Gastroesophageal sphincter (tissue), 4 donors: ENCODE results near the gene PCBP3. TPM values are rescaled to one million over a fixed set of nuclear protein-coding genes. Genes with fewer than 3 reads are reported as not detected.
A peak's percentile ranks its signal among the peaks of the same experiment; 100 is the strongest.

Source experiments
- ATAC-seq: fragments of 150-250 bp; one replicate; pipeline ENCODE4 v1.9.1; 2016; ENCODE audit warnings: mild to moderate bottlenecking, moderate library complexity
- H3K27ac ChIP-seq, 4 donors: fragments of 200-600 bp; sonication (generic) in 3 of 4; 1 replicate in 3 of 4; 2 replicates in 1 of 4; pipeline ENCODE4 v1.5.1; 2016 to 2019
- H3K27me3 ChIP-seq: fragments of 200-600 bp; sonication (generic); one replicate; pipeline ENCODE4 v1.5.1; 2019
- H3K36me3 ChIP-seq, 2 donors: fragments of 200-600 bp; sonication (generic); one replicate each; pipeline ENCODE4 v1.5.1; 2019; ENCODE audit warnings: control low read depth in 1 of 2
- H3K4me1 ChIP-seq, 3 donors: fragments of 200-600 bp; sonication (generic); 1 replicate in 2 of 3; 2 replicates in 1 of 3; pipeline ENCODE4 v1.5.1; 2016 to 2019; ENCODE audit warnings: control low read depth in 2 of 3
- H3K4me3 ChIP-seq, 2 donors: fragments of 200-600 bp; sonication (generic); one replicate each; pipeline ENCODE4 v1.5.1; 2019; ENCODE audit warnings: mild to moderate bottlenecking in 1 of 2, moderate library complexity in 1 of 2
- H3K9me3 ChIP-seq, 3 donors: fragments of 200-600 bp; sonication (generic); one replicate each; pipeline ENCODE4 v1.5.1; 2017 to 2019; ENCODE audit warnings: control low read depth in 2 of 3
- CTCF ChIP-seq, 4 experiments: fragments of 200-600 bp in 2 of 4; fragments of 450-650 bp in 2 of 4; sonication (generic) in 1 of 4; IDR thresholded peaks; one replicate each; pipeline ENCODE4 v1.5.1; 2017 to 2019; ENCODE audit warnings: antibody characterized with exemption in 4 of 4, mild to moderate bottlenecking in 2 of 4, moderate library complexity in 2 of 4
- EP300 ChIP-seq: sonication (generic); formaldehyde crosslinking; IDR thresholded peaks from one replicate; pipeline ENCODE4 v1.6.1; 2017; ENCODE audit warnings: antibody characterized with exemption, mild to moderate bottlenecking
- POLR2A ChIP-seq, 2 donors: fragments of 450-650 bp; IDR thresholded peaks; one replicate each; pipeline ENCODE4 v1.6.1; 2017; ENCODE audit warnings: antibody characterized with exemption in 2 of 2, mild to moderate bottlenecking in 2 of 2, moderate library complexity in 1 of 2
- POLR2AphosphoS5 ChIP-seq: sonication (generic); formaldehyde crosslinking; IDR thresholded peaks from one replicate; pipeline ENCODE4 v1.6.1; 2017; ENCODE audit warnings: antibody characterized with exemption
- WGBS, 2 donors: methylation state at CpG; one replicate each; pipeline ENCODE4 v1.1.5; 2018; ENCODE audit warnings: low coverage in 1 of 2; 5-methylcytosine and 5-hydroxymethylcytosine counted together
- total RNA-seq, 4 donors: library from RNA; depleted of rRNA; stranded (reverse); fragments of >200 nt; gene quantifications; one replicate each; pipeline ENCODE4 v1.1.0, GENCODE V29; 2016

PCBP3 gene
- total RNA-seq, 4 donors from 2014 or later = 5.1 to 14.8 (median 10.4) TPM

GRCh38 chr21:45639206-45640000, 4.1 kb upstream of the PCBP3 start:
- no peak for ATAC-seq
- 57 to 77% methylated on average over 5 to 7 of the region's 11 CpGs for WGBS, 2 donors
- Histone ChIP-seq H3K27ac (no peak overlapping the region), H3K9me3 (no peaks in the 10 kb centered on the region), H3K4me1 (peaks cover 0 to 23% (median 0%) of the 10 kb centered on the region in 3 donors), H3K4me3 (no peak overlapping the region), H3K36me3 (no peaks in the 10 kb centered on the region), H3K27me3 (peaks cover 24% of the 10 kb centered on the region)
- no peak for TF ChIP-seq POLR2AphosphoS5
- no peak for TF ChIP-seq POLR2A (IDR thresholded peaks at IDR 0.05)
- no peak for TF ChIP-seq CTCF (IDR thresholded peaks at IDR 0.05)
- TF ChIP-seq EP300 = no peak

- TF ChIP-seq CTCF (IDR thresholded peaks at IDR 0.05) (no peak), EP300 (no peak), POLR2A (IDR thresholded peaks at IDR 0.05) (no peak), POLR2AphosphoS5 (no peak)
- H3K27me3 ChIP-seq = peaks cover 32% of the 10 kb centered on the region
- no peaks in the 10 kb centered on the region for H3K9me3 ChIP-seq
- H3K36me3 ChIP-seq = no peaks in the 10 kb centered on the region
- whole genome bisulfite sequencing, 2 donors = 28 to 53% methylated on average over 2 to 4 of the region's 6 CpGs
- peak overlapping the region in 1 of 4 donors; percentile 41 for H3K27ac ChIP-seq
- no peak for ATAC-seq
- peaks cover 0 to 29% (median 0%) of the 10 kb centered on the region in 3 donors for H3K4me1 ChIP-seq
- no peak overlapping the region for H3K4me3 ChIP-seq
Observed at GRCh38 chr21:45640001-45640887, 3.3 kb upstream of the PCBP3 start.

GRCh38 chr21:45640888-45641479, 2.5 kb upstream of the PCBP3 start:
- H3K9me3 ChIP-seq = no peaks in the 10 kb centered on the region
- no peak overlapping the region for H3K4me3 ChIP-seq
- H3K36me3 ChIP-seq = no peaks in the 10 kb centered on the region
- no peak for ATAC-seq
- H3K27me3 ChIP-seq = peaks cover 37% of the 10 kb centered on the region
- no peak for TF ChIP-seq POLR2AphosphoS5
- no peak for TF ChIP-seq POLR2A (IDR thresholded peaks at IDR 0.05)
- peak in 1 of 4 experiments; percentile 11 for TF ChIP-seq CTCF (IDR thresholded peaks at IDR 0.05)
- no peak for TF ChIP-seq EP300
- 64% methylated on average over 6 of the region's 23 CpGs; no CpG with 5 or more reads in 1 of the 2 donors for WGBS, 2 donors
- H3K27ac ChIP-seq = peak overlapping the region in 3 of 4 donors; percentile 41 to 69 (median 43)
- peaks cover 0 to 29% (median 0%) of the 10 kb centered on the region in 3 donors for H3K4me1 ChIP-seq

GRCh38 chr21:45641480-45642035, 2.0 kb upstream of the PCBP3 start:
- Histone ChIP-seq H3K27ac (peak overlapping the region in 3 of 4 donors; percentile 43 to 69 (median 63)), H3K4me1 (peaks cover 0 to 29% (median 0%) of the 10 kb centered on the region in 3 donors), H3K27me3 (peaks cover 37% of the 10 kb centered on the region), H3K9me3 (no peaks in the 10 kb centered on the region), H3K36me3 (no peaks in the 10 kb centered on the region), H3K4me3 (no peak overlapping the region)
- TF ChIP-seq EP300 = no peak
- TF ChIP-seq POLR2A (IDR thresholded peaks at IDR 0.05) = no peak
- TF ChIP-seq POLR2AphosphoS5 = no peak
- no peak for TF ChIP-seq CTCF (IDR thresholded peaks at IDR 0.05)
- no peak for ATAC-seq
- 49 to 62% methylated on average over 11 to 19 of the region's 31 CpGs for WGBS, 2 donors
